Upper lobe of right lung (tissue), 1 donor: ENCODE results near the gene GALNT14. TPM values are rescaled to one million over a fixed set of nuclear protein-coding genes. Genes with fewer than 3 reads are reported as not detected.

Experiments used
- ATAC-seq: fragments of 200-7000 bp; cut with Tn5 transposase; one replicate; pipeline ENCODE4 v1.9.1; 2020; ENCODE audit warnings: mild to moderate bottlenecking, moderate library complexity
- DNase-seq: peaks from one replicate; pipeline ENCODE4 v3.0.0-alpha.2; 2020
- H3K27ac ChIP-seq: fragments of 200-600 bp; one replicate; pipeline ENCODE4 v1.8.0; 2022
- H3K27me3 ChIP-seq: fragments of 200-600 bp; one replicate; pipeline ENCODE4 v1.8.0; 2022; ENCODE audit warnings: mild to moderate bottlenecking
- H3K36me3 ChIP-seq: fragments of 200-600 bp; one replicate; pipeline ENCODE4 v1.8.0; 2022
- H3K4me1 ChIP-seq: fragments of 200-600 bp; one replicate; pipeline ENCODE4 v1.8.0; 2022
- H3K4me3 ChIP-seq: fragments of 200-600 bp; one replicate; pipeline ENCODE4 v1.8.0; 2022; ENCODE audit warnings: mild to moderate bottlenecking
- H3K9me3 ChIP-seq: fragments of 200-600 bp; one replicate; pipeline ENCODE4 v1.8.0; 2022
- intact Hi-C: fragments of 100-400 bp; cut with DNase I; formaldehyde crosslinking; loops from one replicate; pipeline ENCODE4 v1.11.0; 2022
- total RNA-seq: library from RNA; stranded (reverse); fragmentation: NEBNext Ultra II Directional; extraction: Animal tissue kit (Norgen Biotek cat#: 25700); gene quantifications from one replicate; pipeline ENCODE4 v1.2.1, GENCODE V29; 2021
- TF ChIP-seq, protein P1 (sequence below): fragments of 200-600 bp; IDR thresholded peaks from one replicate; pipeline ENCODE4 v1.8.0; 2022; ENCODE audit warnings: antibody characterized with exemption
- donor health status: DM: no; HTN: yes; CAD: no; lungs with severe emphysema.

GALNT14 gene
- total RNA-seq, 1 donor from 2014 or later = 0.81 TPM

DNA sequence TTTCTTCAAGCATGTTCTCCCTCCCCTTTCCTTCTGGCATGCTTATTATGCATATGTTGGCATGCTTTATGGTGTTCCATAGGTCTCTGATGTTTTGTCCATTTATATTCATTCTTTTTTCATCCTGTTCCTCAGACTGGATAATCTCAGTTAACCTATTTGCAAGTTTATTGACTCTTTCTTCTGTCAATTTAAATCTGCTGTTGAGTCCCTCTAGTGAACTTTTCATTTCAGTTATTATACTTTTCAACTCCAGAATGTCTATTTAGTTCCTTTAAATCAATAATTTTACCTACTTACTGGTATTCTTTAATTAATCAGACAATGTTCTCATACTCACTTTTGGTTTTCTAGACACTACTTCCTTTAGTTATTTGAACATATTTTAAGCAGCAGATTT is 101.2 kb downstream of the GALNT14 start:
- Histone ChIP-seq H3K27me3 (no peaks in the 10 kb centered on the region), H3K27ac (no peak overlapping the region), H3K36me3 (no peaks in the 10 kb centered on the region), H3K4me3 (no peak overlapping the region), H3K4me1 (no peaks in the 10 kb centered on the region), H3K9me3 (no peaks in the 10 kb centered on the region)
- no peak for ATAC-seq
- intact Hi-C loops = no loop called here
- TF ChIP-seq, protein P1, sequence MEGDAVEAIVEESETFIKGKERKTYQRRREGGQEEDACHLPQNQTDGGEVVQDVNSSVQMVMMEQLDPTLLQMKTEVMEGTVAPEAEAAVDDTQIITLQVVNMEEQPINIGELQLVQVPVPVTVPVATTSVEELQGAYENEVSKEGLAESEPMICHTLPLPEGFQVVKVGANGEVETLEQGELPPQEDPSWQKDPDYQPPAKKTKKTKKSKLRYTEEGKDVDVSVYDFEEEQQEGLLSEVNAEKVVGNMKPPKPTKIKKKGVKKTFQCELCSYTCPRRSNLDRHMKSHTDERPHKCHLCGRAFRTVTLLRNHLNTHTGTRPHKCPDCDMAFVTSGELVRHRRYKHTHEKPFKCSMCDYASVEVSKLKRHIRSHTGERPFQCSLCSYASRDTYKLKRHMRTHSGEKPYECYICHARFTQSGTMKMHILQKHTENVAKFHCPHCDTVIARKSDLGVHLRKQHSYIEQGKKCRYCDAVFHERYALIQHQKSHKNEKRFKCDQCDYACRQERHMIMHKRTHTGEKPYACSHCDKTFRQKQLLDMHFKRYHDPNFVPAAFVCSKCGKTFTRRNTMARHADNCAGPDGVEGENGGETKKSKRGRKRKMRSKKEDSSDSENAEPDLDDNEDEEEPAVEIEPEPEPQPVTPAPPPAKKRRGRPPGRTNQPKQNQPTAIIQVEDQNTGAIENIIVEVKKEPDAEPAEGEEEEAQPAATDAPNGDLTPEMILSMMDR = no peak
- no peak for DNase-seq

DNA sequence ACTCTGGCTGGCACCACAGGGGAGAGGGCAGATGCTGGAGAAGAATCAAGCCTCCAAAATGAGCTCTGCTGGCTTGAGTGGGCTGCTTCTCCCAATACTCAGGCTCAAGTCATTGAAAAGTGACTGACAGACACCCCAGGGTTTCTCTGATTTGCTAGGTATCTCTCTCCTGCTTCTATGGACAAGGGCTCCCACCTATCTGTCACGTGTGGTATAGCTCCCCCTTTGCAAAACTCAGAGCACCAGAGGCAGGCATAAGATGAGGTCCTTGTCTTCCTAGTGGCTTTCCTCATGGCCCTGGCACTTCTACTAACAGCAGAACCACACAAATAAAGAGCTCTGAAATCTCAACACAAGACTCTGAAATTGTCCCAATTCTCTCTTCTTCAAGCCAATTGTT is 105.2 kb downstream of the GALNT14 start:
- no peaks in the 10 kb centered on the region for H3K9me3 ChIP-seq
- H3K27ac ChIP-seq = no peak overlapping the region
- no peak overlapping the region for H3K4me3 ChIP-seq
- intact Hi-C loops = no loop called here
- DNase-seq (no peak), ATAC-seq (no peak)
- TF ChIP-seq, protein P1 = no peak
- no peaks in the 10 kb centered on the region for H3K4me1 ChIP-seq
- H3K27me3 ChIP-seq = no peaks in the 10 kb centered on the region
- H3K36me3 ChIP-seq = no peaks in the 10 kb centered on the region

DNA sequence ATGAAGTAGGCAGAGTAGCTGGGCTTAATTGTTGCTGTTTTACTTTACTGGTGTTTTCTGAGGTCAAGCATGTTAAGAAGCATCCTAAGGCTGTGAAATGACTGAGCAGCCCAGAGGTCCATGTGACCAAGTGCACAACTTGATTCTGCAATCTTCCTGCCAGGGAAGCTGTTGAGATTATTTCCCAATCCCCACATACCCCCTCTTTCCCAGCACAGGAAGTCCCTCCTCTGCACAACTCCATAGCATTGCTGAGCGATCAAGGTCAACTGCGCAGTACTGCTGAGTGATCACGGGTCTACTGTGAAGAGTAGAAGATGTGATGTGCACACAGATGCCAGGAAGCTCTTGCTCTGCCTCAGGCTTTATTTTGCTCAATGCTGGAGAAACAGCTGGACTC is 105.8 kb downstream of the GALNT14 start:
- ATAC-seq (peak; percentile 67), DNase-seq (no peak)
- Histone ChIP-seq H3K4me1 (no peaks in the 10 kb centered on the region), H3K27me3 (no peaks in the 10 kb centered on the region), H3K27ac (no peak overlapping the region), H3K9me3 (no peaks in the 10 kb centered on the region), H3K4me3 (no peak overlapping the region), H3K36me3 (no peaks in the 10 kb centered on the region)
- intact Hi-C loops = no loop called here
- TF ChIP-seq, protein P1 = no peak

DNA sequence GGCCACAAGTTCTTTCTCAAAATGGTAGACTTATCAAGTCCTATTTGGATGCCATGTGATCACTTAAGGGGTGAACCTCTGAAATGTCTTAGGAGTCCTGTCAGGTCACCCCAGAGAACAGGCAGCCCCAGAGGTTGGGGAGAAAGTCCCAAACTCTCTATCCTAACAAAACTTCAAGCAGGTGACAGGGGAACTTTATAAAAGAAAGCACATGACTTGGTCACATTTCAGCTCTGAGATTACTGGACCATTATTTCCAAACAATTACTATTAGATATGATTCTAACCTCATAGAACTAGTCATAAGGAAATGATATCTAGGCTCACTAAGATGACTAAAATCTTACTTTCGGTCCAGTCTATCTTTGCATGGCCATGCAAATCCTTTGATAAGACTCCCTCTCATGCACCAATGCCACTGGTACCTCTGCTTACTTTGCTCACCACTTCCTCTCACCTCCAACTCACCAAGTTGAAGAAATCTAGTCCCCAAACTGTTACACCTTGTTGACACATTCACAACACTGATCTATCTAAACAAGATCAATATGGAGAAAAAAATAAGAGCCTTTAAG is 107.0 kb downstream of the GALNT14 start:
- ATAC-seq (no peak), DNase-seq (no peak)
- no peaks in the 10 kb centered on the region for H3K4me1 ChIP-seq
- H3K36me3 ChIP-seq = no peaks in the 10 kb centered on the region
- TF ChIP-seq, protein P1 = no peak
- H3K27ac ChIP-seq = no peak overlapping the region
- H3K4me3 ChIP-seq = no peak overlapping the region
- H3K9me3 ChIP-seq = no peaks in the 10 kb centered on the region
- intact Hi-C loops = no loop called here
- no peaks in the 10 kb centered on the region for H3K27me3 ChIP-seq

DNA sequence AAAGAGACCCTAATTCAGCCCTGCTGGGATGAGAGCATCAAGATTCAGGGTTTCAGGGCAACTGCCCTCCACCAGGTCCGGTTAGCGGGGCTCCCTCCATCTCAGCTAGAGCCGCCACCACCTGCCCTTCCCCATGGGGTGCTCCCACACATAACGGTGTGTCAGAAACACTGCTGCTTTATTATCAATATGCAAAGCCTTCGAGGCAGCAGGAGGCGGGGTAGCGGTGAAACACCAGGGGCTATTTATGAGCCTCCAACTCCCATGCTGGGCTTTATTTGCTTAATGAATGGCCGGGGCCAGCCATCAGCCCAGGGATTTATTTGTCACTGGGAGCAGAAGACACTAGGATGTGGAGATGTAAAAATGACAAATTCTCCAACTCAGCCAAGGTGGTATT is 109.8 kb downstream of the GALNT14 start:
- no peak overlapping the region for H3K27ac ChIP-seq
- DNase-seq (no peak), ATAC-seq (no peak)
- intact Hi-C loops = no loop called here
- no peaks in the 10 kb centered on the region for H3K4me1 ChIP-seq
- no peak overlapping the region for H3K4me3 ChIP-seq
- H3K27me3 ChIP-seq = no peaks in the 10 kb centered on the region
- no peaks in the 10 kb centered on the region for H3K9me3 ChIP-seq
- H3K36me3 ChIP-seq = no peaks in the 10 kb centered on the region
- TF ChIP-seq, protein P1 = no peak

DNA sequence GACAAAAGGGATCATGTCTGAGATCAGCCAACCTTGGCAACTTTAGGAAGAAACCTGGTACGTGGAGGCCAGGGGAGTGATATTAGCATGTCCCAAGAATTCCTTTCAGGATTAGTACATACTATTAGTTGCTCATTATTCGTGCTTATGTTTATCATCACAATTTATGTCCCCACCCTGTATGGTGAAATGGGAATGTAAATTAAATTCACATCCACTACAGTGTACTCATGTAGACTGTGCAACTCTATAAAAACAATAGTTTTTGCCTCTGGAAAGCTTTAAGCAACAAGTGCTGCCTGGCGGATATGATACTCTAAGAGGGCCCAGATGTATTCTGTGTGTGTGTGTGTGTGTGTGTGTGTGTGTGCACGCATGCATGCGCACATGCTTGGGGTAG is 110.7 kb downstream of the GALNT14 start:
- TF ChIP-seq, protein P1 = no peak
- DNase-seq (no peak), ATAC-seq (no peak)
- intact Hi-C loops = no loop called here
- Histone ChIP-seq H3K36me3 (no peaks in the 10 kb centered on the region), H3K9me3 (no peaks in the 10 kb centered on the region), H3K27ac (no peak overlapping the region), H3K4me1 (no peaks in the 10 kb centered on the region), H3K4me3 (no peak overlapping the region), H3K27me3 (no peaks in the 10 kb centered on the region)
